Fibroblast of lung (primary cell): ENCODE results near the gene PORCN.

Experiments used
- CTCF ChIP-seq, 2 donors: IDR thresholded peaks in 1 of 2; conservative IDR thresholded peaks in 1 of 2; 1 replicate in 1 of 2; 2 replicates in 1 of 2; pipeline ENCODE4 v1.5.1; 2011 to 2012; ENCODE audit warnings: low read length in 2 of 2, control low read depth in 1 of 2, inconsistent platforms in 1 of 2, low read depth in 1 of 2, mild to moderate bottlenecking in 1 of 2
- EZH2 ChIP-seq: IDR thresholded peaks from 2 replicates; pipeline ENCODE4 v1.5.1; 2012; ENCODE audit warnings: low read length, control low read depth, mild to moderate bottlenecking; ENCODE audit errors: missing control alignments

GRCh38 chrX:48520455-48520854 lies 11.7 kb downstream of the PORCN start:
- TF ChIP-seq CTCF (conservative IDR thresholded peaks at IDR 0.05 in 1 of 2, IDR thresholded peaks at IDR 0.05 in 1 of 2; ENCODE audit: low read depth in 1 of 2, low read length in 2 of 2) (no peak), EZH2 (no peak)
